H1 (cell line): Measurements from ENCODE around the gene CORO2B.

ENCODE experiments used
- CEBPB ChIP-seq: IDR thresholded peaks from 2 replicates; pipeline ENCODE4 v1.6.1; 2012; ENCODE audit warnings: low read depth, low read length
- EZH2 ChIP-seq: fragments of 200-600 bp; sonication (generic); IDR thresholded peaks from 2 replicates; pipeline ENCODE4 v1.7.1; 2012; ENCODE audit warnings: low read depth, mild to moderate bottlenecking, moderate library complexity, low read length, inconsistent platforms; ENCODE audit not compliant: severe bottlenecking
- GABPA ChIP-seq: IDR thresholded peaks from 2 replicates; pipeline ENCODE4 v1.6.1; 2011; ENCODE audit warnings: mild to moderate bottlenecking, low read length, moderate library complexity, borderline replicate concordance; ENCODE audit not compliant: insufficient read depth
- MAFK ChIP-seq: IDR thresholded peaks from 2 replicates; pipeline ENCODE4 v1.6.1; 2012; ENCODE audit warnings: low read depth, mild to moderate bottlenecking, improper control_type of control experiment, low read length
- POLR2A ChIP-seq, 2 experiments: IDR thresholded peaks; 1 replicate in 1 of 2; 2 replicates in 1 of 2; pipeline ENCODE4 v1.6.1; 2011; ENCODE audit warnings: low read depth in 2 of 2, low read length in 2 of 2, mild to moderate bottlenecking in 2 of 2; ENCODE audit errors: control extremely low read depth in 1 of 2
- POLR2AphosphoS5 ChIP-seq: IDR thresholded peaks from 2 replicates; pipeline ENCODE4 v1.6.1; 2011; ENCODE audit warnings: low read depth, low read length
- RAD21 ChIP-seq, 2 experiments: IDR thresholded peaks in 1 of 2; conservative IDR thresholded peaks in 1 of 2; 2 replicates each; pipeline ENCODE4 v1.6.1; 2011; ENCODE audit warnings: low read depth in 2 of 2, low read length in 2 of 2, improper control_type of control experiment in 1 of 2, inconsistent platforms in 1 of 2, mild to moderate bottlenecking in 1 of 2, moderate library complexity in 1 of 2
- SRF ChIP-seq: IDR thresholded peaks from 2 replicates; pipeline ENCODE4 v1.6.1; 2011; ENCODE audit warnings: mild to moderate bottlenecking, low read depth, low read length, moderate library complexity
- TAF1 ChIP-seq: IDR thresholded peaks from 2 replicates; pipeline ENCODE4 v1.6.1; 2011; ENCODE audit warnings: mild to moderate bottlenecking, low read depth, low read length
- TAF7 ChIP-seq: optimal IDR thresholded peaks from 2 replicates; pipeline ENCODE3; 2011; ENCODE audit warnings: low read depth, mild to moderate bottlenecking, inconsistent platforms, low read length, moderate library complexity, borderline replicate concordance
- TF ChIP-seq, protein P1 (sequence below), 3 experiments: IDR thresholded peaks; 1 replicate in 2 of 3; 2 replicates in 1 of 3; pipeline versions ENCODE4 v1.5.1 to v1.6.1; 2011; ENCODE audit warnings: low read length in 3 of 3, mild to moderate bottlenecking in 3 of 3, inconsistent platforms in 2 of 3, low read depth in 1 of 3, moderate library complexity in 1 of 3; ENCODE audit not compliant: insufficient read depth in 1 of 3; ENCODE audit errors: control extremely low read depth in 1 of 3

DNA sequence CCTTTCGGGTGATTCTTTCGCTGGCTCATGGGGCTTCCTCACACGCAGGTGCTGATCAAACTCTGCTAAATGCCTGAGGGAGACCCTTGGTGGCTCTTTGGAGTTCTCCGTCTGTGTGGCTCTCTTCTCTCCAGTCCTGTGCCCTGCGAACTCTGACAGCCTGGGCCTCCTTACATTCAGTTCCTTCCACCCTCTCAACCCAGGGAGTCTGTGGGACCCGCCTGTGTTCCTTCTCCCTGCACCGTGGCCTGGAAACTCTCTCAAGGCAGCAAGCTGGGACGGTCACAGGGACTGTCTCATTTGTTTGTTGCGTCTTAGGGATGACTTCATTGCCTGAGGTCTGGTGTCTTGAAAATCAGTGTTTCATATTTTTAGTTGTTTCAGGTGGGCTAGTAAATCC lies 37.0 kb upstream of the CORO2B start:
- TF ChIP-seq RAD21 (IDR thresholded peaks at IDR 0.05 in 1 of 2, conservative IDR thresholded peaks at IDR 0.05 in 1 of 2; ENCODE audit: low read depth in 2 of 2, low read length in 2 of 2) (no peak), GABPA (no peak), TAF7 (no peak), POLR2AphosphoS5 (no peak), MAFK (no peak), EZH2 (no peak), CEBPB (no peak), SRF (no peak), TAF1 (no peak), POLR2A (IDR thresholded peaks at IDR 0.05; ENCODE audit: control extremely low read depth in 1 of 2, low read depth in 2 of 2, low read length in 2 of 2) (no peak)
- TF ChIP-seq, protein P1, sequence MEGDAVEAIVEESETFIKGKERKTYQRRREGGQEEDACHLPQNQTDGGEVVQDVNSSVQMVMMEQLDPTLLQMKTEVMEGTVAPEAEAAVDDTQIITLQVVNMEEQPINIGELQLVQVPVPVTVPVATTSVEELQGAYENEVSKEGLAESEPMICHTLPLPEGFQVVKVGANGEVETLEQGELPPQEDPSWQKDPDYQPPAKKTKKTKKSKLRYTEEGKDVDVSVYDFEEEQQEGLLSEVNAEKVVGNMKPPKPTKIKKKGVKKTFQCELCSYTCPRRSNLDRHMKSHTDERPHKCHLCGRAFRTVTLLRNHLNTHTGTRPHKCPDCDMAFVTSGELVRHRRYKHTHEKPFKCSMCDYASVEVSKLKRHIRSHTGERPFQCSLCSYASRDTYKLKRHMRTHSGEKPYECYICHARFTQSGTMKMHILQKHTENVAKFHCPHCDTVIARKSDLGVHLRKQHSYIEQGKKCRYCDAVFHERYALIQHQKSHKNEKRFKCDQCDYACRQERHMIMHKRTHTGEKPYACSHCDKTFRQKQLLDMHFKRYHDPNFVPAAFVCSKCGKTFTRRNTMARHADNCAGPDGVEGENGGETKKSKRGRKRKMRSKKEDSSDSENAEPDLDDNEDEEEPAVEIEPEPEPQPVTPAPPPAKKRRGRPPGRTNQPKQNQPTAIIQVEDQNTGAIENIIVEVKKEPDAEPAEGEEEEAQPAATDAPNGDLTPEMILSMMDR (IDR thresholded peaks at IDR 0.05; ENCODE audit: control extremely low read depth in 1 of 3, insufficient read depth in 1 of 3, low read depth in 1 of 3, low read length in 3 of 3) = no peak
